NCI-H774 (cell line): ENCODE data around the gene SH3BGR.
"Not testable (repeated sequence)": the region's sequence is repeated elsewhere in the genome, so short reads cannot be mapped to it uniquely, and the experiment has no call there.

ENCODE experiments used
- DNase-seq: peaks from one replicate; lab custom pipeline; 2025; lab: John Stamatoyannopoulos, UW

Gene SH3BGR

GRCh38 chr21:39451332-39452206 is at the start of gene SH3BGR:
SH3BGR (plus strand) TSS chr21:39451970; CDS start chr21:39452097, 127 bp downstream.
- no peak for DNase-seq

GRCh38 chr21:39406065-39406464 is 45.7 kb upstream of the SH3BGR start:
- DNase-seq, result no peak

GRCh38 chr21:39419204-39419603 is 32.6 kb upstream of the SH3BGR start:
- not testable (repeated sequence) for DNase-seq

GRCh38 chr21:39422527-39423241 is 29.1 kb upstream of the SH3BGR start:
- no peak for DNase-seq

GRCh38 chr21:39429445-39429844 is 22.3 kb upstream of the SH3BGR start:
- DNase-seq, result no peak

- no peak for DNase-seq
Observed at GRCh38 chr21:39430016-39430415, 21.8 kb upstream of the SH3BGR start.

GRCh38 chr21:39430457-39430856 is 21.3 kb upstream of the SH3BGR start:
- DNase-seq, result no peak

- DNase-seq, result no peak
Observed at GRCh38 chr21:39430954-39431353, 20.8 kb upstream of the SH3BGR start.

- no peak for DNase-seq
Observed at GRCh38 chr21:39434950-39435349, 16.8 kb upstream of the SH3BGR start.

GRCh38 chr21:39439232-39439631 is 12.5 kb upstream of the SH3BGR start:
- DNase-seq, result no peak

- no peak for DNase-seq
Observed at GRCh38 chr21:39441502-39442475, 10.0 kb upstream of the SH3BGR start.

GRCh38 chr21:39444421-39445180 is 7.2 kb upstream of the SH3BGR start:
- no peak for DNase-seq

- DNase-seq, result peak; percentile 92
Observed at GRCh38 chr21:39445321-39446269, 6.2 kb upstream of the SH3BGR start, which contains the start of gene LCA5L. LCA5L (minus strand) TSS chr21:39445778; CDS start chr21:39428493, 17,285 bp downstream.

- no peak for DNase-seq
Observed at GRCh38 chr21:39447264-39447663, 4.5 kb upstream of the SH3BGR start.

GRCh38 chr21:39452207-39452969 is 618 bp downstream of the SH3BGR start:
- no peak for DNase-seq

- no peak for DNase-seq
Observed at GRCh38 chr21:39452970-39453342, 1.2 kb downstream of the SH3BGR start.

GRCh38 chr21:39453571-39454179 is 1.9 kb downstream of the SH3BGR start:
- DNase-seq, result no peak

- no peak for DNase-seq
Observed at GRCh38 chr21:39454949-39455668, 3.3 kb downstream of the SH3BGR start.
